DMS79 (cell line): Measurements from ENCODE around the gene THOC3.
"Not testable (repeated sequence)": the region's sequence is repeated elsewhere in the genome, so short reads cannot be mapped to it uniquely, and the experiment has no call there.

Experiments used
- DNase-seq: peaks from one replicate; lab custom pipeline; 2025; lab: John Stamatoyannopoulos, UW

Gene THOC3

GRCh38 chr5:175938489-175938888, 29.6 kb downstream of the THOC3 start:
- DNase-seq: not testable (repeated sequence)

GRCh38 chr5:175928752-175929151, 39.4 kb downstream of the THOC3 start:
- DNase-seq: not testable (repeated sequence)

- not testable (repeated sequence) for DNase-seq
These were observed 43.0 kb downstream of the THOC3 start for GRCh38 chr5:175925106-175925505.

- no peak for DNase-seq
These were observed 45.8 kb downstream of the THOC3 start for GRCh38 chr5:175922192-175922885.

GRCh38 chr5:175921061-175921730, 46.9 kb downstream of the THOC3 start:
- DNase-seq: no peak

GRCh38 chr5:175920231-175920811, 47.8 kb downstream of the THOC3 start:
- no peak for DNase-seq

- DNase-seq: not testable (repeated sequence)
These were observed 52.8 kb downstream of the THOC3 start for GRCh38 chr5:175915066-175916037.

- not testable (repeated sequence) for DNase-seq
These were observed 54.1 kb downstream of the THOC3 start for GRCh38 chr5:175913835-175914672.

GRCh38 chr5:175910072-175910471, 58.0 kb downstream of the THOC3 start:
- not testable (repeated sequence) for DNase-seq
